ENCODE measurements around the gene IL4I1.

Gene IL4I1

DNA sequence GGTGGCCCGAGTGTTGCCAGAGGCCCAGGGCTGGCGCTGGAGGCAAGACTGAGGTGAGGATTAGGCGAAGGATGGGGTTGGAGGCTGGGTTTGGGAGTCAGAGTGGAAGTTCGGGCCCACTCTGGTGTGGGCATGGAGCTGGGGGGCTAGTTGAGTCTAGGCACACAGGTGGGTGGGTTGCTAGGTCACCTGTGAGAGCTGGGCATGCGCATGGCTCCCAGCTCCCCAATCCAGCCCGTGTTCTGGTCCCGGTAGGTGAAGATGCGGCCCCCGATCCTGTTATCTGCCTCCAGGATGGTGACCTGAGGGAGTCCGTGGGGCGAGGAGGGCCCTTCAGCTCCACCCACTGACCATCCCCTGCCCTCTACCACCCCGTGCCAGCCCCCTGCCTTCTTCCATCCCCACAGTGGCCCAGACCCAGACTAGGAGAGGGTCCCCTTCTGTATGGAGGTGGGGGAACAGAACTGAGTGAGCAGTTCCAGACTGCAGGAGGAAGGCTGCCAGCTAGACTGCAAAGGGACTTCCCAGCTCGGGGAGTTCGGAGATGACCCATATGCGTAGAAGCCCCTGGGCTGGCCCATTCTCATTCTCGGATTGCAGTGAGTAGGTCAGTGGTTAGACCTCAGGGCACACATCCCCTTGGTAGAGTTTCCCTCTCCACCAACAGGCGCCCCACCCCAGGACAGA is 1.7 kb downstream of the IL4I1 start:
- DNase-seq, result no peak

DNA sequence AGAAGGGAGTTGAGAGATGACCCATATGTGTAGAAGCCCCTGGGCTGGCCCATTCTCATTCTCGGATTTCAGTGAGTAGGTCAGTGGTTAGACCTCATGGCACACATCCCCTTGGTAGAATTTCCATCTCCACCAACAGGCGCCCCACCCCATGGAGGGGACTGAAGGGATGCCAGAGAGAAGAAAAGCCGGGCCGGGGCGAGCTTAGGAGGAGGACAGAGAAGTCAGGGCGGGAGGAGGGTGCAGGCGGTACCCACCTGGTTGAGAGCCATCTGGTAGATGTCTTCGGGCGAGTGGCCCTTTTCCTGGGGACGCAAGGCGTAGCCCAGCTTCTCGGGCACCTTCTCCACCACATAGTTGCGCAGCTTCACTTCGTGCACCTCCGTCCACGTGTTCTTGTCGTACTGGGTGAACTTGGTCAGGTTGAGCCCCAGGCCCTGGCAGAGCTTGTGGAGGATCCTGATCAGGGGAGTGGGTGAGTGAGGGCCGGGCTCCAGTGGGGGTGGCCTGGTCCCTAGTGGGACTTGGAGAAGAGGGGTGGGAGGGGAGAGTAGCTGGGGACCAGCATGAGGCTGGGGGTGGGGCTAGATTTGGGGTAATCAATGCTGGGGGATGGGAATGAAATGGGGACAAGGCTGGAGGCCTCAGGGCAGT is 2.5 kb downstream of the IL4I1 start:
- no peak for DNase-seq

DNA sequence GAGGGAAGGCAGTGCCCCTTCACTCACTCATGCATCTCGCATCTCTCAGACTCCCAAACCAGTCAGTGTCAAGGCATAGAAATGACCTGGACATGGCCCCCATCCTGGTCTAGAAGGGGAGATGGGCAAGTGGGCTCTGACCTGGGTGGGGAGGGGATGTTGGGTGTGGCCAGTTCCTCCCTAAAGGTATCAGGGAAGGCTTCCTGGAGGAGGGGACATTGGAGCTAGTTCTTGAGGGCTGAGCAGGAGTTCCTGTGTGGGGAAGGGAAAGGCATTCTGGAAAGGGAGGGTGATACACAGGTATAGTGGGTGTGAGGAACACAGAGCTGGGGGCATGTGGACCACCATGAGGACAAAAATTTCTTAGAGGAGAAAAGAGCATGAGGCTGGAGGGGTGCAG is 4.0 kb downstream of the IL4I1 start:
- DNase-seq, result no peak

DNA sequence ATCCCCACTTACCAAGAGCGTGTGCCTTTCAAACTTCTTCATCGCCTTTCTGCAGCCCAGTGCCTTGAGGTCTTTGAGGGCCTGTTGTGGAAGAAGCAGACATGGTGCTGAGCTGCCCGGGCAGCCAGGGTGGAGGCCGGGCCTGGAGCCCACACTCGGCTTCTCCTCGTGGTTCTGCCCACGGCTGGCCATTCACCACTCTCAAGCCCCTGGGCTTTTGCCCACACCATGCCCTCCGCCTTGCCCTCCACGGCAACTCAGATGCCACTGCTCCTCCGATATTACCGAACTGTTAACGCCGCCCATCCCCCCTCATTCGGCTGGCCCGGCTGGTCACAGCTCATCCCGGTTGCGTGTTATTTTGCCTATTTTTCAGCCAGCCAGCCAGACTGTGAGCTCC is 5.3 kb downstream of the IL4I1 start:
- DNase-seq, result no peak

DNA sequence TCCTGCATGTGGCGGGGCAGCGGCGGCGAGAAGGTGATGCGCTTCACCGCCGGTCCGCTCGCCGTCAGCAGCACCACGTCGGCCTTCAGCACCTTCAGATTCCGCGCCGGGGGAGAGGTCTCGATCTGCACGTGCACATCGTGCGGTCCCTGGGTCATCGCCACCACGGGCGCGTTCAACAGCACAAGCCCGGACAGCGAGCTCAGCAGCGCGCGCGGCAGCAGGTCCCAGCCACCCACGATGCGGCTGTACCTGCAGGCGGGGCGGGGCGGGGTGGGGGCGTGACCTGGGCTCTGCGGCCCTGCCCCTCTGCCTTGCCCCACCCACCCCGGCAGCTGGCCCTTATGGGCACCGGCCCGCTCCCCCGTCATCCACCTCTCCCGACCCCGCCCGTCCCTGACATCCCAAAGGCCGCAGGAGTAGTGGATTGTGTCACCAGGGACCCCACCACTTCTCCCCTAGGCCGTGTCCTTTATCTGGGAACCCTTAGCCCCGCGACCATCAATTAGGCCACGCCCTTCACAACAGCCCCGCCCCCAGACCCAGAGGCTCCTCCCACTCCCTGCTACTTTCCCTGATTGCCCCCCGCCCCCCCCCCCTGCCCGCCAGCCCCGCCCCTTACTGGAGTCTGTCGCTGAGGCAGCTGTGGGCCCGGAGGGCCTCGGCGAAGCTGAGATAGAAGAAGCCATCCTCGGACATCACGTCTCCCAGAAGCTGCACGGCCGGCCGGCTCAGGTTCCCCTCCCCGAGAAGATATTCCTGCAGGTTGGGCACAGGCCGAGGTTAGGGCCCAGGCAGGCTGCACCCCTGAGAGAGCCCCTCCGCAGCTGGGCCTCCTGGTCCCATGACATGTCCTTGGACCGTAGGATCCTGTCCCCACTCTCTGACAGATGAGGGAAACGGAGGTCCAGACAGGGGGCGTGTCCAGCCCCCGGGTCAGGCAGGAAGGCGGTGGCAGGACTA is 6.1 kb downstream of the IL4I1 start:
- no peak for DNase-seq

DNA sequence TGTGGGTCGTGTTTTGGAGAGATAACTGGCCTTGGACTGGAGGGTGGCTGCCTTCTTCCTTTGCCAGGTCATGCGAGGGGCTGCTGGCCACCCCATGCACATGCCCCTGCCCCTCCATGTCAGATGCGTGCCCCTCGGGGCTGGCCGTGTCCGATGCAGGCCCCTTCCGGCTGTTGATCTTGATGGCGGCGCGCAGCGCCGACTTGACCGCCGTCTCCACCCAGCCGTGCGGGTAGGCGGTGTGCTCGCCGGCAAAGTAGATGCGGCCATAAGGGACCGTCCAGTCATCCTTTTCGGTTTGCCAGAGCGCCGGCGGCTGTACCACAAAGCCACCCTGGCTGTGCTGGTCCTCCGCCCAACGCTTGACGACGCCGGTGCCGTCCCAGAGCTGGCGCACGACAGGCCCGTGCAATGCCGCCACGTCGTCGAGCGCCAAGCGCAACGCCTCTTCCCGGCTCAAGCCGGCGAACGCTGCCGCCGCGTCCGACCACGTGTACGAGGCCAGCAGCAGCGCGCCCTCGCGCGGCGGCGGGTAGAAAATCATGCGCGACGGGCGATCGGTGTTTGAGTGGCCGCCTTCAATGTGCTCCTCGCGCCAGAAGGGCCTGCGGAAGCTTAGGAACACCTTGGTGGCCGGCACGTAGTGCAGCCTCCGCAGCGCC is 6.9 kb downstream of the IL4I1 start:
- DNase-seq, result peak; percentile 75

DNA sequence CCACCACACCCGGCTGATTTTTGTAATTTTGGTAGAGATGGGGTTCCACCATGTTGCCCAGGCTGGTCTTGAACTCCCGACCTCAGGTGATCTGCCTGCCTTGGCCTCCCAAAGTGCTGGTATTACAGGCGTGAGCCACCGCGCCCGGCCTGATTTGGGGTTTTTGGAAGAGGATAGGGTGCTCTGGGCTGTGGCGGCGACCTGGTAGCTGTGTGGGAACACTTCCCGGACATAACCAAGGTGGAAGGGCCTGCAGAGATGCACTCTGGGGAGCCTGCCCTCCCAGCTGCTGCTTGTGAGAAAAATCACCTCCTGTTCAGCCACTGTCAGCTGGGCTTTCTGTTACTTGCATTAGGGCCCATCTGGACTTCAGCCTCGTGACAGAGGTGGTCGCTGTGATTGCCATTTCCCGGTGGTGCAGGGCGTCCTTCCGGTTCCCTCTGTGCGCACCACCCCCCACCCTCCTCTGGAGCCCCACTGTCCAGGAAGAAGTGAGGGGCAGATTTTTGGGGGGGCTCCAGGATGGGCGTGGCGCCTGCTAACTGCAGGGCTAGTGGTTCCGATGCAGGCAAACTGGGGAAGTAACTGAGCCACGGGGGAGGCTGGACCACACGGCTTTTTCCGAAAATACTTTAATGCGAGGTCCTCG is 7.5 kb downstream of the IL4I1 start:
- no peak for DNase-seq

DNA sequence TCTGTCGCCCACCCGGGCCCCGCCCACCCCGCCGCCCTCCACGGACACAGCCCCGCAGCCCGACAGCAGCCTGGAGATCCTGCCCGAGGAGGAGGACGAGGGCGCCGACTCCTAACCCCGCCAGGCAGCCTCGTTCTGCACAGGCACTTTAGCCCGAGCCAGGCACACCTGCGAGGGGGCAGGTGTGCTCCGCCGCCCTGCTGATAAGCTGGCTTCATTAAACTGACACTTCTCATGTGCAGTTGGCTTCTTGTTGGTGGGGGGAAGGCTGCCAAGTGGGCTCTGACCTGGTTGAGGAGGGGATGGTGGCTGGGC is 8.2 kb downstream of the IL4I1 start:
- DNase-seq, result no peak

DNA sequence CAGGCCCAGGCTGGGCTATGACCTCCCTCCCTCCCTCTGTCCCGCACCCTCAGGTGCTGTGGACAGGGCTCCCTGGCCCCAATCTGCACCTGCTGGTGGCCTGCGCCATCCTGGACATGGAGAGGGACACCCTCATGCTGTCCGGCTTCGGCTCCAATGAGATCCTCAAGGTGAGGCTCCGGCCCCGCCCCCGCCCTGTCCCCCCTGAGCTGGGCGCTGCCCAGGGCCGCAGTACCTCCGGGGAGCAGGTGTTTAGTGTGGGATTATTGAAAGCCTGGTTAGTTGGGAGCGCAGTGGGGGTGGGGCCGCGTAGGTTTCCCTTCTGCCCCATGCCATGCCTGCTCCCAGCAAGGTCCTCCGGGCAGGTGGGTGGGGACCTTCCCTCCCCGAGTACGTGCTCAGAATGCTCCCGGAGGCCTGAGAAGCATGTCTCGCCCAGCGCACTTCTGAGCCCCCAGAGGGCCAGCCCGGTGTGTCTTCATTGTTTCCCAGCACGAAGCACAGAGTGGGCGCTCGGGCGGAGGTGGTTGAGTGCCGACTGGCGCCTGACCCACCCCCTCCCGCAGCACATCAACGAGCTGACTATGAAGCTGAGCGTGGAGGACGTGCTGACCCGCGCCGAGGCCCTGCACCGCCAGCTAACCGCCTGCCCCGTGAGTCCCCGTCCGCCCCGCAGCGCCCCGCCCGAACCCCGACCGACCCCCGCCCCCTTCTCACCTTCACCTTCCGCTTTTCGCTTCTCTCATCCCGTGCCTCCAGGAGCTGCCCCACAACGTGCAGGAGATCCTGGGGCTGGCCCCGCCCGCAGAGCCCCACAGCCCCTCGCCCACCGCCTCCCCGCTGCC is 8.8 kb downstream of the IL4I1 start:
- DNase-seq, result no peak

DNA sequence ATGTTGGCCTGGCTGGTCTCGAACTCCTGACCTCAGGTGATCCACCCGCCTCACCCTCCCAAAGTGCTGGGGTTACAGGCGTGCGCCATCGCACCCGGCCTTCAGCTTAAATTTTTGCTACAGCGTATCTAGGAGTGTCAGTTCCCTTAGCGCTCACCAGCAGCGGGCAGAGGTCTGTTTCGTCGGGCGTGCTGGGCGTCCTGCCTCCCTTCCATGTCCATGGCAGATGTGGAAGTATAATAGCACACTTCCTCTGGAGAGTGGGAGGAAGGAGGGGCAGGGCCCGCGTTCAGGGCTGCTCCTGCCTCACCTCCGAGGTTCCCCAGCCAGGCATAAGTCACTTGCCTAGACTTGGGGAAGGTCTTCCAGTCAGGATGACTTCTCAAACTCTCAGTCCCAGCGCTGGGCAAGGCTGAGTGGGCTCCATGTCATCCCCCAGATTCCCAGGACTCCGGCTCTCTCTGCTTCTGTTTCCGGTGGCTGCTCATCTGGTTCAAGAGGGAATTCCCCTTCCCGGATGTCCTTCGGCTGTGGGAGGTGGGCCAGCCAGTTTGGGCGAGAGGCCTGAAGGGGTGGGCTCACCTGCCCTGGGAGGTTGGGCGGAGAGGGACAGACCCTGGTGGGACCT is 9.5 kb downstream of the IL4I1 start:
- DNase-seq, result no peak

DNA sequence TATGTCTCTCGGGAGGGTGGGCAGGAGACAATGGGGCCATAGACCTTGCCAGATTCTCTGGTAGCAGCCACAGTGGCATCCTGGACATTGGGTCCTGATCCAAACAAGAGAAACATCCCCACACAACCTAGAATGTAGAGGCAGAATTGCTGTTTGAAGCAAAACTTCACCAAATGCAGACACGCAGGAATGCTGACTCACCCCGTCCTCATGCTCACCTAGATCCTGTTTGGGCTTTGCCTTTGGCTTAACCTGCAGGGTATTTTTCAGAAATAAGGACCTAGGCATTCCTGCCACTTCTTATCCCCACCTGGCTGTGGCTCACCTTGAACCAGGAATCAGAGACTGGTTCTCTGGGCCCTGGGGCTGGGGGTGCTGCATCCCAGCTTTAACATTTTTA is 11.9 kb downstream of the IL4I1 start:
- DNase-seq, result no peak

DNA sequence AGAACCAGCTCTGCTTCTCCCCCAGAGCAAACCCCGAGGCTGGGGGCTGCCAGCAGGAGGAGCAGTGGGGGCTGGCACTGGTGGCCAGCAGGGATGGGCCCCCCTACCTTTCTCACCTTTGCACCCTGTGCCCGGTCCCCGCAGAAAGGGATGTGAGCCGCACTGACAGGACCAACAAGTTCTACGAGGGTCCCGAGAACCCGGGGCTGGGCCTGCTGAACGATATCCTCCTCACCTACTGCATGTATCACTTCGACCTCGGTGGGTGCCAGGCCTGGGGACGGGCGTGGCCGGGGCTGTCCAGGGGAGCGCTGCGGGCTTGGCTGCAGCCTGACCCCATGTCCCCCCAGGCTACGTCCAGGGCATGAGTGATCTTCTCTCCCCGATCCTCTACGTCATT is 12.6 kb downstream of the IL4I1 start:
- DNase-seq, result no peak

DNA sequence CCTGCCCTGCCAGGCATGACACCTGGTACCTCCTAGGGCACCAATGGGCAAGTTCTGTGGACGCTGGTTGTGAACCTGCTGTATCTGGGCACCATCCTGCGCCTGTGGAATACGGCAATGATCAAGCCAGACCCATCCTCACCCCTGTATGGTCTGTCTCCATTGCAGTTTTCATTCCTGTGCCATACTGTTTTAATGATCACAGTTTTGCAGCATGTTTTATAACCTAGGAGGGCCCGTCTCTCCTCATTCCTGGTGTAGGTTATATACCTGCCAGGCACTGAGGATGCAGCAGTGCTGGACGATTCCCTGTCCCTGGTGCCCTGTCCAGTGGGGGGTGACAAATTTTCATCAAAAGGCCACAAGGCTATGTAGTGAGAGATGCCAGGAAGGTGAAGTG is 13.6 kb downstream of the IL4I1 start:
- DNase-seq, result no peak

DNA sequence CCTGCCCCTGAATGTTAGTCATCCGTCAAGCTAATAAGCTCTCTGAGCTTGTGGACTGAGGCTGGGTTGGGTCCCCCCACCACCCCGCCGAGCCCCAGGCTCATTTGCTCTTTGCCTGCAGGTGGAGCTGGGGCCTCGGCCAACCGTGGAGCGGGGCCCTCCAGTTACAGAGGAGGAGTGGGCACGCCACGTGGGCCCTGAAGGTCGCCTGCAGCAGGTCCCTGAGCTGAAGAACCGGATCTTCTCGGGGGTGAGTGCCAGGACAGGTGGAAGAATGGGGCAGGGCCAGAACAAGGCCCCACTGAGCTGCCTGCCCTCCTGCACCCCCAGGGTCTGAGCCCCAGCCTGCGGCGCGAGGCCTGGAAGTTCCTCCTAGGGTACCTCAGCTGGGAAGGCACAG is 14.0 kb downstream of the IL4I1 start:
- DNase-seq, result no peak

DNA sequence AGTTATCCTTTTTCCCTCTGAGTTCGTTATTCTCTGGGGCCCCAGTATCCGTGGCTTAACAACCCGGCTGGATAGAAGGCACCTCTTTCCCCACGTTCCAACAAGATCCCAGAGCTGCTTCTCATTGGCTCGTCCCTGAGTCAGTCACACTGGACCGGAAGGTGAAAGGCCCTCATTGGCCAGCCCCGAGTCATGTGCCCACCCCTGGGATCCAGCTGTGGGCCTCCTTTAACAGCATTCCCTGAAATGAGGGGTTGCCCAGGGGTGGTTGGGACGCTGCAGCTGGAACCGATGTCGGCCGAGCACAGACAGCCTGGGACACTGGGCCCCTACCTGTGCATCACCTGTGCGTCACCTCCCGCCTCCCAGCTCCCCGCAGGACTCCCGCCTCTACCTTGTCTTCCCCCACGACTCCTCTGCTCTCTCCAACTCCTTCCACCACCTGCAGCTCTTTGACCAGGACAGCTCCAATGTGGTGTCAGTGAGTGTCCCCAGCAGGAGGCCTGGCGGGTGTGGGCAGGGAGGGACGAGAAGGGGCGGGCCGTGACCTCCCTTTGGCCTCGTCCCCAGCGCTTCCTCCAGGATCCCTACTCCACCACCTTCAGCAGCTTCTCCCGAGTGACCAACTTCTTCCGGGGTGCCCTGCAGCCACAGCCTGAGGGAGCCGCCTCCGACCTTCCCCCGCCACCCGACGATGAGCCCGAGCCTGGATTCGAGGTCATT is 14.9 kb downstream of the IL4I1 start:
- peak; percentile 27 for DNase-seq

DNA sequence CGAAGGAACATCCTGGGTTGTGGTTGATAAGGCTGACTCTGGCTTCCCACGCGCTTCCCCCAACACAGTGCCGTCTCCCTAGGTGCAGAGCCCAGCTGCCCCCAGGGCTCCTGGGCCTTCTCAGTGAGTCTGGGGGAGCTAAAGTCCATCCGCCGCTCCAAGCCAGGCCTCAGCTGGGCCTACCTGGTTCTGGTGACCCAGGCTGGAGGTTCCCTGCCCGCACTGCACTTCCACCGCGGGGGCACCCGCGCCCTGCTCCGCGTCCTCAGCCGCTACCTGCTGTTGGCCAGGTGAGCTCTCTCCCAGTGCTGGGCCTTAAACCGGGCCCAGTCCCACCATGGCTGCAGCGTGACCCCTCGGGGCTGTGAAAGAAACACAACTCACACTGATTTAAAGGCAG is 15.5 kb downstream of the IL4I1 start:
- DNase-seq, result no peak

DNA sequence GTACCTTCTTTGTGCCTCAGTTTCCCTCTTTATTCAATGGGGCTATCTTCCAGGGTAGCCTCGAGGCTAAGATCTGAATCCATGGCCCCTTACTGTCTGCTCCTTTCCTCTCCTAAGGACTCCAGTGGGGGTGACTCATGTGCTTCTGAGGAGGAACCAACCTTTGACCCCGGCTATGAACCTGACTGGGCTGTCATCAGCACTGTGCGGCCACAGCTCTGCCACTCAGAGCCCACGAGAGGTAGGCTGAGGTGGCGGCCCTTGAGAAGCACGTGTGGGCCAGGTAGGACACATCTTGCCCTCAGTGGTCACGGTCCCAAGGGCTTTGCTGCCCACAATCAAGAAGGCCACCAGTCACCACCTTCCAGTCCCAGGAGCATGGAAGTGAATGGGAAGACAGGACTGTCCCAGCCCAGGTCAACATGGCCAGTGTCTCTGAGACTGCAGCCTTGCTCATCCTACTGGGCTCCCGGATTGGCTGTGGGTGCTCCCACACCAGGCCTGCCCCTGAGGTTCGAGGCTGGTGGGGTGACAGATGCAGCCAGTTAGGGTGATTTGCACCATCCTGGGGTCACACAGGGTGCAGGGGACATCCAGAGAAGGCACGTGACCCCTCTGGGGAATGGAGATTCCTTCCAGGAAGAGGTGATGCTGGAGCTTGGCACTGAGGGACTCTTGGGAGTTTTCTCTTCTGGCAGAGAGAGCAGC is 16.4 kb downstream of the IL4I1 start:
- DNase-seq, result peak; percentile 34

DNA sequence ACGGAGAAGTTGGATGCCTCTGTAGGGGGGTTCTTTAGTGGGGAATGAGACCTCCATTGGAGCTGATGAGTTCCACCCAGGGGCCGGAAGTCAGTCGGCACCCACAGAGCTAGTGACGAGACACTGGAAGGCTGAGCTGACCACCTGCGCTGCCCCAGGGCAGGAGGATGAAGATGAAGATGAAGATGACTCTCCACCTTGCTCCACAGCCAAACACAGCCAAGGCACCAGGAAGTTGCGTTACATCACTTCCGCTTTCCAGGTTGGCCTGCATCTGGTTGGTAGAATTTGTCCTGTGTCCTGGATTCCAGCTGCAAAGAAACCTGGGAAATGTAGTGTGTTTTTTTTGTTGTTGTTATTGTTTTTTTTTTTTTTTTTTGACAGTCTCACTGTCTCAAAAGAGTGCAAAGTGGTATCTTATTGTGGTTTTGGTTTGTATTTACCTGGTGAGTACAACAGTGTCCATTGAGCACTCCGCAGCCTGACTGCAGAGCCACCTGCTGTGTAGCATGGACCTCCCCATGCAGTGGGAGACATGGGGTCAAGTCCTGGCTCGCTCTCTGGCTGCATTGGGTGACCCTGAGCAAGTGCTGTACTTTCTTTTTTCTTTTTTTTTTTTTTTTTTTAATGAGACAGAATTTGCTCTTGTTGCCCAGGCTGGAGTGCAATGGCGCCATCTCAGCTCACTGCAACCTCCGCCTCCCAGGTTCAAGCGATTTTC is 17.3 kb downstream of the IL4I1 start:
- DNase-seq, result peak; percentile 34

DNA sequence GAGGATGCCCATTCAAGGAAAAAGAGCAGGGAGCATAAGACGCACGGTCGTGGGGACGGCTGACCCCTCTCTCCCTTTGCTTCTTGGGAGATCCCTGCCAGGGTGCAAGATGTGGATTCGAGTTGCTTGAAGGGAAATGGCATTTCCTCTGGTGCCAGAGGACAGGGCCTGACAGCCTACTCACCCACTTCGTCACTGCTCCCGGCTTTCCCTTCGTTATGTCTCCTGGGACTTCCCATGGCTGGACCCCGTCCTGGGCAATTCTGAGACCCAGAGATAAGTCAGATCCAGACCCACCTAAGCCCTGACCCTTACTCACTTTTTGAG is 18.0 kb downstream of the IL4I1 start:
- DNase-seq, result peak; percentile 40
